ENCODE results near the gene B4GAT1.
"Not testable (repeated sequence)": the region's sequence is repeated elsewhere in the genome, so short reads cannot be mapped to it uniquely, and the experiment has no call there.

The B4GAT1 gene

GRCh38 chr11:66362481-66363147 is 15.2 kb upstream of the B4GAT1 start:
- no peaks in the 10 kb centered on the region for H3K36me3 ChIP-seq (ENCODE audit: insufficient read depth, low read length)
- no peaks in the 10 kb centered on the region for H3K79me2 ChIP-seq (ENCODE audit: control insufficient read depth, insufficient read depth, low read length, unreplicated experiment)
- H3K4me3 ChIP-seq (ENCODE audit: low read depth, low read length), result no peak overlapping the region
- H3K4me1 ChIP-seq (ENCODE audit: control insufficient read depth, insufficient read depth, low read length, unreplicated experiment), result no peaks in the 10 kb centered on the region
- H3K27me3 ChIP-seq (ENCODE audit: insufficient read depth, low read length), result no peaks in the 10 kb centered on the region
- no peak overlapping the region for H3K27ac ChIP-seq (ENCODE audit: low read depth, low read length)
- H2AFZ ChIP-seq (ENCODE audit: low read length, unreplicated experiment), result no peak overlapping the region

- H3K4me1 ChIP-seq (ENCODE audit: control insufficient read depth, insufficient read depth, low read length, unreplicated experiment), result no peaks in the 10 kb centered on the region
- no peaks in the 10 kb centered on the region for H3K79me2 ChIP-seq (ENCODE audit: control insufficient read depth, insufficient read depth, low read length, unreplicated experiment)
- H3K27me3 ChIP-seq (ENCODE audit: insufficient read depth, low read length), result no peaks in the 10 kb centered on the region
- H2AFZ ChIP-seq (ENCODE audit: low read length, unreplicated experiment), result no peak overlapping the region
- no peak overlapping the region for H3K4me3 ChIP-seq (ENCODE audit: low read depth, low read length)
- H3K27ac ChIP-seq (ENCODE audit: low read depth, low read length), result no peak overlapping the region
- no peaks in the 10 kb centered on the region for H3K36me3 ChIP-seq (ENCODE audit: insufficient read depth, low read length)
Measured at GRCh38 chr11:66361502-66361941, 14.1 kb upstream of the B4GAT1 start.

- H3K27me3 ChIP-seq (ENCODE audit: insufficient read depth, low read length), result no peaks in the 10 kb centered on the region
Measured at GRCh38 chr11:66360406-66361073, 13.1 kb upstream of the B4GAT1 start.

GRCh38 chr11:66359662-66360087 is 12.2 kb upstream of the B4GAT1 start:
- Histone ChIP-seq H3K4me3 (ENCODE audit: low read depth, low read length) (no peak overlapping the region), H3K79me2 (ENCODE audit: control insufficient read depth, insufficient read depth, low read length, unreplicated experiment) (no peaks in the 10 kb centered on the region)

More at GRCh38 chr11:66360406-66361073, 13.1 kb upstream of the B4GAT1 start:
- Histone ChIP-seq H3K36me3 (ENCODE audit: insufficient read depth, low read length) (no peaks in the 10 kb centered on the region), H3K79me2 (ENCODE audit: control insufficient read depth, insufficient read depth, low read length, unreplicated experiment) (no peaks in the 10 kb centered on the region), H2AFZ (ENCODE audit: low read length, unreplicated experiment) (no peak overlapping the region), H3K27ac (ENCODE audit: low read depth, low read length) (no peak overlapping the region), H3K4me3 (ENCODE audit: low read depth, low read length) (no peak overlapping the region), H3K4me1 (ENCODE audit: control insufficient read depth, insufficient read depth, low read length, unreplicated experiment) (no peaks in the 10 kb centered on the region)

GRCh38 chr11:66350560-66351235 is 3.3 kb upstream of the B4GAT1 start:
- not testable (repeated sequence) for H3K36me3 ChIP-seq (ENCODE audit: insufficient read depth, low read length); H3K27ac ChIP-seq (ENCODE audit: low read depth, low read length); H3K4me3 ChIP-seq (ENCODE audit: low read depth, low read length); H3K27me3 ChIP-seq (ENCODE audit: insufficient read depth, low read length); H3K79me2 ChIP-seq (ENCODE audit: control insufficient read depth, insufficient read depth, low read length, unreplicated experiment); H2AFZ ChIP-seq (ENCODE audit: low read length, unreplicated experiment)
- H3K4me1 ChIP-seq (ENCODE audit: control insufficient read depth, insufficient read depth, low read length, unreplicated experiment), result peaks cover 12% of the 10 kb centered on the region

More at GRCh38 chr11:66359662-66360087, 12.2 kb upstream of the B4GAT1 start:
- Histone ChIP-seq H2AFZ (ENCODE audit: low read length, unreplicated experiment) (no peak overlapping the region), H3K36me3 (ENCODE audit: insufficient read depth, low read length) (no peaks in the 10 kb centered on the region), H3K27ac (ENCODE audit: low read depth, low read length) (no peak overlapping the region), H3K27me3 (ENCODE audit: insufficient read depth, low read length) (no peaks in the 10 kb centered on the region), H3K4me1 (ENCODE audit: control insufficient read depth, insufficient read depth, low read length, unreplicated experiment) (no peaks in the 10 kb centered on the region)

- H3K4me1 ChIP-seq (ENCODE audit: control insufficient read depth, insufficient read depth, low read length, unreplicated experiment), result peaks cover 21% of the 10 kb centered on the region
- no peak overlapping the region for H2AFZ ChIP-seq (ENCODE audit: low read length, unreplicated experiment)
- H3K79me2 ChIP-seq (ENCODE audit: control insufficient read depth, insufficient read depth, low read length, unreplicated experiment), result peaks cover 8% of the 10 kb centered on the region
- no peak overlapping the region for H3K27ac ChIP-seq (ENCODE audit: low read depth, low read length)
- no peak overlapping the region for H3K4me3 ChIP-seq (ENCODE audit: low read depth, low read length)
- H3K36me3 ChIP-seq (ENCODE audit: insufficient read depth, low read length), result no peaks in the 10 kb centered on the region
- no peaks in the 10 kb centered on the region for H3K27me3 ChIP-seq (ENCODE audit: insufficient read depth, low read length)
Measured at GRCh38 chr11:66349084-66349386, 1.6 kb upstream of the B4GAT1 start.

GRCh38 chr11:66346476-66347424 is 679 bp downstream of the B4GAT1 start:
- Histone ChIP-seq H3K4me1 (ENCODE audit: control insufficient read depth, insufficient read depth, low read length, unreplicated experiment) (peaks cover 26% of the 10 kb centered on the region), H2AFZ (ENCODE audit: low read length, unreplicated experiment) (peak overlapping the region; percentile 97), H3K79me2 (ENCODE audit: control insufficient read depth, insufficient read depth, low read length, unreplicated experiment) (peaks cover 20% of the 10 kb centered on the region)

GRCh38 chr11:66345316-66345649 is 2.1 kb downstream of the B4GAT1 start:
- Histone ChIP-seq H2AFZ (ENCODE audit: low read length, unreplicated experiment) (peak overlapping the region; percentile 81), H3K4me3 (ENCODE audit: low read depth, low read length) (peak overlapping the region; percentile 83), H3K79me2 (ENCODE audit: control insufficient read depth, insufficient read depth, low read length, unreplicated experiment) (peaks cover 20% of the 10 kb centered on the region), H3K27me3 (ENCODE audit: insufficient read depth, low read length) (no peaks in the 10 kb centered on the region), H3K36me3 (ENCODE audit: insufficient read depth, low read length) (no peaks in the 10 kb centered on the region), H3K27ac (ENCODE audit: low read depth, low read length) (peak overlapping the region; percentile 57), H3K4me1 (ENCODE audit: control insufficient read depth, insufficient read depth, low read length, unreplicated experiment) (peaks cover 26% of the 10 kb centered on the region)

More at GRCh38 chr11:66346476-66347424, 679 bp downstream of the B4GAT1 start:
- no peak overlapping the region; the same call in 1 of the 2 replicates for H3K27ac ChIP-seq (ENCODE audit: low read depth, low read length)
- no peaks in the 10 kb centered on the region for H3K36me3 ChIP-seq (ENCODE audit: insufficient read depth, low read length)
- H3K27me3 ChIP-seq (ENCODE audit: insufficient read depth, low read length), result no peaks in the 10 kb centered on the region
- H3K4me3 ChIP-seq (ENCODE audit: low read depth, low read length), result peak overlapping the region; percentile 83

GRCh38 chr11:66344550-66345315 is 2.7 kb downstream of the B4GAT1 start, which contains the start of gene BRMS1:
Gene BRMS1, minus strand, starts transcription at chr11:66345104. Its CDS starts 2,870 bp downstream, at chr11:66342234.
- Histone ChIP-seq H3K79me2 (ENCODE audit: control insufficient read depth, insufficient read depth, low read length, unreplicated experiment) (peaks cover 20% of the 10 kb centered on the region), H2AFZ (ENCODE audit: low read length, unreplicated experiment) (peak within 1 kb of the TSS; percentile 81), H3K36me3 (ENCODE audit: insufficient read depth, low read length) (no peaks in the 10 kb centered on the region), H3K4me1 (ENCODE audit: control insufficient read depth, insufficient read depth, low read length, unreplicated experiment) (peaks cover 26% of the 10 kb centered on the region), H3K27me3 (ENCODE audit: insufficient read depth, low read length) (no peaks in the 10 kb centered on the region), H3K27ac (ENCODE audit: low read depth, low read length) (peak within 1 kb of the TSS; percentile 57), H3K4me3 (ENCODE audit: low read depth, low read length) (peak within 1 kb of the TSS; percentile 83)

Data from ACC112 (cell line).